ENCODE results near the gene FOXJ1. TPM values are rescaled to one million over a fixed set of nuclear protein-coding genes. Genes with fewer than 3 reads are reported as not detected.

FOXJ1 gene
- polyA plus RNA-seq, 1 of the 3 experiments (the other 2 are of a cell fraction): not detected

GRCh38 chr17:76152591-76152990 is 11.5 kb upstream of the FOXJ1 start (continued):
- TF ChIP-seq FOXM1 (IDR thresholded peaks at IDR 0.05; ENCODE audit: low read depth) (no peak), CTCF (IDR thresholded peaks at IDR 0.05) (no peak), CHD2 (IDR thresholded peaks at IDR 0.05; ENCODE audit: low read length, partially characterized antibody) (no peak)

- CTCF ChIA-PET: interaction anchor here (1.1 to 16.5 kb wide), 7 partner anchors 15 to 138 kb away, joined by 3 to 119 read pairs (median 6); no protein-coding TSS in a partner anchor
These were observed 10.9 kb upstream of the FOXJ1 start for GRCh38 chr17:76151896-76152454.

More at GRCh38 chr17:76151896-76152454, 10.9 kb upstream of the FOXJ1 start:
- WGBS (ENCODE audit: low lambda C conversion rate): 96% methylated on average over 8 of the region's 8 CpGs
- Histone ChIP-seq H3K36me3 (replicated peaks in 1 of 2; ENCODE audit: control insufficient read depth in 1 of 2, insufficient read depth in 2 of 2, low read length in 1 of 2) (peaks cover 0 to 3% of the 10 kb centered on the region in 2 experiments), H3K9ac (no peak overlapping the region), H3K79me2 (ENCODE audit: insufficient read depth) (no peaks in the 10 kb centered on the region), H3K9me3 (no peaks in the 10 kb centered on the region), H3F3A (replicated peaks; ENCODE audit: insufficient read depth) (no peaks in the 10 kb centered on the region), H2AFZ (ENCODE audit: low read depth) (no peak overlapping the region), H3K4me2 (no peak overlapping the region), H3K27ac (ENCODE audit: low read depth in 2 of 2, low read length in 1 of 2) (no peak overlapping the region), H4K20me1 (ENCODE audit: insufficient read depth) (no peaks in the 10 kb centered on the region), H3K4me3 (ENCODE audit: low read depth in 2 of 2, low read length in 1 of 2) (no peak overlapping the region), H3K27me3 (ENCODE audit: insufficient read depth) (no peaks in the 10 kb centered on the region), H3K4me1 (ENCODE audit: control insufficient read depth in 1 of 2, insufficient read depth in 2 of 2, low read depth in 1 of 2, low read length in 1 of 2) (no peaks in the 10 kb centered on the region), H3K9me2 (no peaks in the 10 kb centered on the region)
- DNase-seq: no peak
- TF ChIP-seq JUND (IDR thresholded peaks at IDR 0.05) (no peak), EP300 (IDR thresholded peaks at IDR 0.05; ENCODE audit: borderline replicate concordance in 1 of 2, low read depth in 1 of 2, low read length in 1 of 2) (no peak), NRF1 (IDR thresholded peaks at IDR 0.05; ENCODE audit: low read depth, low read length) (no peak), CHD2 (IDR thresholded peaks at IDR 0.05; ENCODE audit: low read length, partially characterized antibody) (no peak), GABPA (IDR thresholded peaks at IDR 0.05; ENCODE audit: low read depth) (no peak), TAF1 (IDR thresholded peaks at IDR 0.05; ENCODE audit: borderline replicate concordance, low read depth, low read length) (no peak), RFX5 (IDR thresholded peaks at IDR 0.05; ENCODE audit: low read length) (no peak), POLR2AphosphoS5 (IDR thresholded peaks at IDR 0.05; ENCODE audit: low read depth, low read length) (no peak), MXI1 (IDR thresholded peaks at IDR 0.05; ENCODE audit: low read depth, low read length) (no peak), PBX3 (IDR thresholded peaks at IDR 0.05) (no peak), EZH2phosphoT487 (IDR thresholded peaks at IDR 0.05; ENCODE audit: borderline replicate concordance, low read depth) (no peak), FOXM1 (IDR thresholded peaks at IDR 0.05; ENCODE audit: low read depth) (no peak), TEAD4 (IDR thresholded peaks at IDR 0.05; ENCODE audit: borderline replicate concordance, insufficient read depth) (no peak), ELF1 (IDR thresholded peaks at IDR 0.05) (no peak), SMC3 (IDR thresholded peaks at IDR 0.05; ENCODE audit: low read depth, low read length) (no peak), REST (IDR thresholded peaks at IDR 0.05; ENCODE audit: low read depth, low read length) (no peak), CTCF (IDR thresholded peaks at IDR 0.05) (no peak), SIN3A (IDR thresholded peaks at IDR 0.05; ENCODE audit: borderline replicate concordance, low read depth, low read length) (no peak)
- POLR2A ChIA-PET: interaction anchor here (1.0 kb wide), 1 partner anchor 9 kb away, joined by 3 read pairs; no protein-coding TSS in a partner anchor
